HS-5 (cell line): ENCODE measurements around the gene MIS18A.

Experiments used
- DNase-seq: peaks from one replicate; pipeline ENCODE4 v3.0.0-alpha.2; 2012; ENCODE audit warnings: low read depth

MIS18A gene

GRCh38 chr21:32253215-32253641 lies 25.6 kb downstream of the MIS18A start:
- no peak for DNase-seq

DNA sequence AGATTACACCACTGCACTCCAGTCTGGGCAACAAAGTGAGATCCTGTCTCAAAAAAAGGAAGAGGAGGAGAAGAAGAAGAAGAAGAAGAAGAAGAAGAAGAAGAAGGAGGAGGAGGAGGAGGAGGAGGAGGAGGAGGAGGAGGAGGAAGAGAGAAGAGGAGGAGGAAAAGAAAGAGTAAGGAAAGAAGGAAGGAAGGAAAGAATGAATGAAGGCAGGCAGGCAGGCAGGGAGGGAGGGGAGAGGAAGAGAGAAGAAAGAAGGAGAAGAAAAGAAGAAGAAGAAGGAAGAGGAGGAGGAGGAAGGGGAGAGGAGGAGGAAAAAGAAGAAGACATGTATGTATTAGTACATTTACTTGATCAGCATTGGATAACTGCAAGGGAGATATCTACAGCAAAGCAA lies 26.7 kb downstream of the MIS18A start:
- DNase-seq: no peak

- DNase-seq: no peak
Observed at GRCh38 chr21:32249511-32250280, 29.2 kb downstream of the MIS18A start.

- DNase-seq: no peak
Observed at GRCh38 chr21:32248571-32249461, 30.0 kb downstream of the MIS18A start.

GRCh38 chr21:32246571-32247140 lies 32.2 kb downstream of the MIS18A start:
- no peak for DNase-seq

- no peak for DNase-seq
Observed at GRCh38 chr21:32245971-32246370, 32.9 kb downstream of the MIS18A start.

DNA sequence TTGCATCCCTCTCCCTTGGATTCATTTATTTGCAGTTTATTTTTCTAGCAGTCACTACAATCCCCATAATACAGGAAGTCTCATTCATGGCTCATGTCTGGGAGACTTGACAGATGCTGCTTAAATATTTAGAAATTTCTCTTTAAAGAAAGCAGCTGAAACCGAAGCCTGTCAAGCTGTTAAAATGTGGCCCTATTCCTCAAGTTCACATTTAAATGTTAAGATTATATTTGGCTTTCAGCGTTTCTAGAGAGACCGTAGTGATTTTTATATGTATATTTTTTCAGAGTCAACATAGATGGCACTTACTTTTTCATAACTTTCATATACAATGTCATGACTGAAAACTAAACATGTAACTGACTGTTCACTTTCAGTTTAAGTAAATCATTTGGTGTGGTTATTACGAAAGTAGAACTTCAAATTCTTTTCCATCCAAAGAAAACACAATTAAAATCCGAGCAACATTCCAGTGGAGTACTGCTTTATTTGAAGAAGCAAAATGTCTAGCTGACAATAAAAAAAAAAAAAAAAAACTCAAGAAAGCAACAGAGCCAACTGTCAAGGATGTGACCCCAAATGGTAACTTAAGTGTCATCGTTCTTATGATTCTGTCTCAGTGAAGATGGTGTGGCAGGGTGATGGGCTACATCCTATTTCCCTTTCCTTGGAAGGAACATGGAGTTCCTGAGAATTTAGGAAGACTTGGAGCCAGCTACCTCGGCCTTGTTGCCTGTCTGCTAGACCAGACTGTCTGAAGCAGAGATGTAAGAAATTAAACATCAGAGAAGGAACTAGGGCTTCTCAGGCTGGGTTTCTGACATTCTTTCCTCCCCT lies 37.8 kb downstream of the MIS18A start:
- DNase-seq: no peak

DNA sequence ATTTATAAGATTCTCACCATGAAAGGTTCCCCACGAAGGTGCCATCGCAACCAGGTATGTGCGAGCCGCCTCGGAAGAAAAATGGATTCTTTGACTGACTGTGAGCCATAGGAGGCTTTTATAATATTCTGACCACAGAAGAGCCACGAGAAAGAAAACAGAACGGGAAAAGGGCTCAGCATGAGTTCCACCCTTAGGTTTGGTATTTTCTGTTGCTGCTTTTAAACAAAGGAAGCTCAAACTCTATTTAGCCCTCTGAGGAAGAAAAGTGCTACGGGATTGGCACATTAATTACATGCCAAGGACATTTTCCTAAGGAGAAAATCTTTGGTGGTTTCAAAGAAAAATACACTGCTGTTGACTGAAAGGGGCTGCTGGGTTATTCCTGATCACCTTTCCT lies 39.3 kb downstream of the MIS18A start:
- DNase-seq: no peak

- DNase-seq: no peak
Observed at GRCh38 chr21:32238063-32238462, 40.8 kb downstream of the MIS18A start.

DNA sequence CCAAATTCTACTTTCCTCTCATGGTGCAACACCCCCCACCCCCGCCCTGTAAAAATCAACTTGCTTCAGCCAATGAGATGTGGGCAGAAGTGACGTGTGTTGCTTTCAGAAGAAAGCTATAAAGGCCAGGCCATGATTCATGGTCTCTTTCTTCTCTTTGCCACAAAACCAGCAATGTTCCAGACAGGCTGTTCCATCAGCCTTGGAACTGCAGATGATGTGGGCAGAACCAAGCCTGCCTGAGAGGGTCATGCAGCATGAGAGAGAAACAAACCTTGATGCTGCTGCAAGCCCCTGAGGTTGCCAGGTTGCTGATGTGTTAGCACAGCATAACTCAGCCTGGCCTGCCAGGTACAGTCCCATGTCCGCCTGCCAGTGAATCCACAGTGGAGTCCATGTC lies 41.8 kb downstream of the MIS18A start:
- no peak for DNase-seq

DNA sequence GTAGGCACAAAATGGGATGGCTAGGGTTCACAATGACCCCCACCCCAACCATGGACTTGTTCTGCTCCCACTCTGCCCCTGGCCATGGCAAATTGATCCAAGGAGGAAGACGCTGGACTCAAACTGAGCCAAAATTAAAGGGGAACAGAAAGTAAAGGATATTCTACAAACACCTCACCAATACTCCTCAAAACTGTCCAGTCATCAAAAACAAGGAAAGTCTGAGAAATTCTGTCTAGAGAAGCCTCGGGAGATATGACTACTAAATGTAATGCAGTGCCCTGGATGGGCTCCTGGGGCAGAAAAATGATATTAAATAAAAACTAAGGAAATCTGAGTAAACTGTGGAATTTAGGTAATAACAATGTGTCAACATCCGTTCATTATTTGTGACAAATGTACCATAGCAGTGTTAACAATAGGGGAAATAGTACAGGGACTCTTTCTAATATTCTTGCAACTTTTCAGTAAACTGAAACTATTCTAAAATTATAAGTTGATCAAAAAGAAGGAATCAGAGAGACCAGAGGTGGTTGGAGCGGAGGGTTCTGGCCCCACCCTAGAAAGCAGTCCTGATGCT lies 45.0 kb downstream of the MIS18A start:
- DNase-seq: no peak

DNA sequence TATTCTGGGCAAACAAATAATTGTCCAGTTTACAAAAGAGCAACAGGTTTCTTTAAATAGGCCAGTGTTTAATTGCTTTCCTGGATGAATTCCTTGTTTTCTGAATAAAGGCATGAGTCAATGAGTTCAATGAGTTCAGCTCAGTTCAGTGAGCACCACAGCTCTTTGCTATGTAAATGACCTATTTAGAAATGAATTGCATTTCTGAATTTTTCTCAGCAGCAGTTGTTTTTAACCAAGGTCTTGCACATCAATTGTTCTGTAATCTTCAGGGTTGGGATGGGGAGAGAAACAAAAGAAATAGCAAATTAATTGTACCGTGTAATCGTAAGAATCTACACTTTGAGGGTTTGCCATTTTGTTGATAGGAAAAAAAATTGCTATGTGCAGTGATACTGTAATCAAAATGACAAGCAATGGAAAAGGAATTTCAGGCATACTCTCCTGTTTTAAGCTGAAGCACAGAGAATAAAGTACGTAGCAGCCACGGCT lies 45.7 kb downstream of the MIS18A start:
- DNase-seq: no peak

- DNase-seq: no peak
Observed at GRCh38 chr21:32226444-32226843, 52.4 kb downstream of the MIS18A start.
